HUES6 (cell line): Measurements from ENCODE around the gene SLFNL1.

Experiments used
- H3K27ac ChIP-seq: 2 replicates; pipeline ENCODE4 v1.7.0; 2013; ENCODE audit warnings: low read depth, mild to moderate bottlenecking, low read length, inconsistent platforms
- H3K27me3 ChIP-seq: 2 replicates; pipeline ENCODE4 v1.6.1; 2013; ENCODE audit warnings: low read length; ENCODE audit not compliant: control insufficient read depth, insufficient read depth
- H3K36me3 ChIP-seq: 2 replicates; pipeline ENCODE4 v1.6.1; 2013; ENCODE audit warnings: low read length; ENCODE audit not compliant: control insufficient read depth, insufficient read depth
- H3K4me1 ChIP-seq: 2 replicates; pipeline ENCODE4 v1.6.1; 2013; ENCODE audit warnings: low read length; ENCODE audit not compliant: control insufficient read depth, insufficient read depth
- H3K4me3 ChIP-seq: 2 replicates; pipeline ENCODE4 v1.5.1; 2013; ENCODE audit warnings: low read depth, low read length
- H3K9ac ChIP-seq: one replicate; pipeline ENCODE4 v1.6.1; 2013; ENCODE audit warnings: mild to moderate bottlenecking, low read length
- H3K9me3 ChIP-seq: 2 replicates; pipeline ENCODE4 v1.6.1; 2013; ENCODE audit warnings: low read depth, low read length; ENCODE audit not compliant: control insufficient read depth, insufficient read depth

The SLFNL1 gene

DNA sequence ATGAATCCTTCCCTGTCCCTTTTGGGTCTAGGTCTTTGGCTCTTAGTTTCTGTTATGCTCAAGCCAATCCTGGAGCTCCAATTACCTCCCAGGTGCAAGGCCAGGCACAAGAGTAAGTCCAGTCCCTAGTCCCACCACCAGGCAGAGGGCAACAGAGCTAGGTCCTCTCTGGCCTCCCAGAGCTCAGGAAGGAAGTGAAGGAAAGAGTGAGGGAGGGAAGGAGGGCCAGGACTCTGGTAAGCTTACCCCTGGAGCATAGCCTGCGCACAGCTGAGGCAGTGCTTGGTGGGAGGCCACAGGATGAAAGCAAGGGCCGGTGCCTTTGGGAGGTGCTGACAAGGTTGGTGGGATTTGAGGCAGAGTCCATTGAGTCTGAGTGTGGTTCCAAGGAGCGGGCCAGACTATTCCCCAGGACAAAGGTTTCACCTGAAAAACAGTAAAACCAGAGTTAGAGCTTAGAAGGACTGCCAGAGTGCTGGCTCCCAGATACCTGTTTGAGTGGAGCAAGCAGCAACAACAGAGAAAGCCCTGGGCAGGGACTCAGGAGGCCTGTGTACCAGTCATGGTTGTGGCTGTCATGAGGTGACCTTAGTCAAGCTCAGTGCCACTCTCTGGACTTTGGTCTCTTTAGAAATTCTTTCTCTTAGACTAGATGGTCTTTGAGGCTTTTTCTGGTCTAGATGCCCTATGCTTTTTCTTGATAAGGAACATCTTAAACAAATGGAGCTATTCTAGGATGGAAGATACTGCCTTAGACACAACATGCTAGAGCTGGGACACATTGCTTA, 15.8 kb upstream of the SLFNL1 start:
- H3K27ac ChIP-seq: no peak overlapping the region
- no peak overlapping the region for H3K9ac ChIP-seq
- peaks cover 9% of the 10 kb centered on the region; the same call in 1 of the 2 replicates for H3K4me1 ChIP-seq
- no peak overlapping the region for H3K4me3 ChIP-seq
- H3K36me3 ChIP-seq: peaks cover 43% of the 10 kb centered on the region
- no peaks in the 10 kb centered on the region for H3K9me3 ChIP-seq
- no peaks in the 10 kb centered on the region for H3K27me3 ChIP-seq

DNA sequence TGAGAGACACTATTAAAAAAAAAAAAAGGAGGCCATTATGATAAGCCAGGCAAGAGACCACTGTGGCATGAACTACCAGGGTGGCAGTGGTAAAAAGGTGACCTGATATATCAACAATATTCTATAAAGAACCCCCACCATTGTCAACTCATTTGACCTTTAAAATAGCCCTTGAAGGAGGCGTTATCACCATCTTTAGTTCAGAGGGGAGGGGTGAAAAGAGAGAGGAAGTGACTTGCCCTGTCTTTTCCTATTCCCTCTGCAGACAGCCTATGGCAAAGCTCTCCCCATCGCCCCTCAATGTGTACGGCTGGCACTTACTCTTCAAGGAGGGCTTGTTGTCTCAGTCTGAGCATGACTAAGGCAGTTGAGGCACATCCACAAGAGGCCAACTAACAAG, 11.7 kb upstream of the SLFNL1 start:
- peaks cover 53% of the 10 kb centered on the region for H3K36me3 ChIP-seq
- H3K27ac ChIP-seq: no peak overlapping the region
- H3K4me3 ChIP-seq: no peak overlapping the region
- no peaks in the 10 kb centered on the region for H3K9me3 ChIP-seq
- peaks cover 9% of the 10 kb centered on the region; the same call in 1 of the 2 replicates for H3K4me1 ChIP-seq
- no peak overlapping the region for H3K9ac ChIP-seq
- no peaks in the 10 kb centered on the region for H3K27me3 ChIP-seq

- H3K9ac ChIP-seq: no peak overlapping the region
- no peak overlapping the region for H3K27ac ChIP-seq
- H3K4me3 ChIP-seq: no peak overlapping the region
- no peaks in the 10 kb centered on the region for H3K9me3 ChIP-seq
- H3K4me1 ChIP-seq: peaks cover 9% of the 10 kb centered on the region; the same call in 1 of the 2 replicates
- no peaks in the 10 kb centered on the region for H3K27me3 ChIP-seq
- H3K36me3 ChIP-seq: peaks cover 53% of the 10 kb centered on the region
Measured at GRCh38 chr1:41032147-41032546, 10.6 kb upstream of the SLFNL1 start.

GRCh38 chr1:41030872-41031616, 9.5 kb upstream of the SLFNL1 start:
- Histone ChIP-seq H3K4me3 (no peak overlapping the region), H3K27me3 (no peaks in the 10 kb centered on the region), H3K9ac (no peak overlapping the region), H3K36me3 (peaks cover 46% of the 10 kb centered on the region), H3K27ac (no peak overlapping the region), H3K4me1 (peaks cover 9% of the 10 kb centered on the region; the same call in 1 of the 2 replicates), H3K9me3 (no peaks in the 10 kb centered on the region)

GRCh38 chr1:41028034-41028642, 6.6 kb upstream of the SLFNL1 start:
- H3K27ac ChIP-seq: no peak overlapping the region
- peaks cover 33% of the 10 kb centered on the region for H3K36me3 ChIP-seq
- no peak overlapping the region for H3K4me3 ChIP-seq
- no peaks in the 10 kb centered on the region for H3K9me3 ChIP-seq
- H3K4me1 ChIP-seq: no peaks in the 10 kb centered on the region; the same call in 1 of the 2 replicates
- H3K27me3 ChIP-seq: no peaks in the 10 kb centered on the region; the same call in 1 of the 2 replicates
- no peak overlapping the region for H3K9ac ChIP-seq

DNA sequence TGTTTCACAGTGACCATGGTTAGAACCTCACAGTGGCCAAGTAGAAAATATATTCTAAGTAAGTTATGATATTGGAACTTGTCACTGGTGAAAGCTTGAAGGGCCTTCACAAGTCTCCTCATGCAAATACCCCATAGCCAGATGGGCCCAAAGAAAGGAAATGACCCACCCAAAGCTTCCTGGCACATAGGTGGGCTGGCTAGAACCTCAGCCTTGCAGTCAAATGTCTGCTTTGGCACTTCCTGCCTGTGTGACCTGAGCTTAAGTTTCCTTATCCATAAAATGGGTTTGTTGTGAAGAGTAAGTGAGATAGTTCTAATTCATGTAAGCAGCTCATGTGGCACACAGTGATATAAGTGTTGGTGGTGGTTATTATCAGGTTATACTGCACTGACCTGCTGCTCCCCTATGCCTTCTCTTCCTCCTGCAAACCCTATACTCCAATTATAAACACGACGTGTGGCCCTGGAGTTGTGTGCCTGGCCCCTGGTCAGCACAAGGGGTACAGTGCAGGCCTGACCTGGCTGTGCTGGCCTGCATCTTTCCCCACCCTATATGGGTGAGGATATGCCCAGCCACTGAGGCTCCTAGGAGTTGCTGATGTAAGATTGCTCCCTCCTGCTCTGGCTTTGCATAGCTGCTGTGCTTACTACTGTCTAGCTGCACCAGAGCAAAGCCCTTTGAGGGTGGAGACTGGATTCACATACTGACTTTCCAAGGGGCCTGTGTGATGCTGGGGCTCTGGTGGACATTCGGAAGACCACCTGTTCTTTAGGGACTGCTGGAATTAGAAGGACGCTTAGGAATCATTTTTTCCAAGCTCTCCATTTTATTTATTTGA, 4.7 kb upstream of the SLFNL1 start:
- Histone ChIP-seq H3K9ac (no peak overlapping the region), H3K4me1 (peaks cover 7% of the 10 kb centered on the region), H3K9me3 (no peaks in the 10 kb centered on the region), H3K36me3 (peaks cover 26% of the 10 kb centered on the region), H3K27ac (no peak overlapping the region), H3K27me3 (no peaks in the 10 kb centered on the region; the same call in 1 of the 2 replicates), H3K4me3 (no peak overlapping the region)

- H3K9me3 ChIP-seq: no peaks in the 10 kb centered on the region
- H3K4me3 ChIP-seq: no peak overlapping the region
- no peaks in the 10 kb centered on the region; the same call in 1 of the 2 replicates for H3K27me3 ChIP-seq
- no peak overlapping the region for H3K27ac ChIP-seq
- no peak overlapping the region for H3K9ac ChIP-seq
- peaks cover 16% of the 10 kb centered on the region for H3K36me3 ChIP-seq
- peaks cover 14% of the 10 kb centered on the region for H3K4me1 ChIP-seq
Measured at GRCh38 chr1:41024953-41025352, 3.4 kb upstream of the SLFNL1 start.

DNA sequence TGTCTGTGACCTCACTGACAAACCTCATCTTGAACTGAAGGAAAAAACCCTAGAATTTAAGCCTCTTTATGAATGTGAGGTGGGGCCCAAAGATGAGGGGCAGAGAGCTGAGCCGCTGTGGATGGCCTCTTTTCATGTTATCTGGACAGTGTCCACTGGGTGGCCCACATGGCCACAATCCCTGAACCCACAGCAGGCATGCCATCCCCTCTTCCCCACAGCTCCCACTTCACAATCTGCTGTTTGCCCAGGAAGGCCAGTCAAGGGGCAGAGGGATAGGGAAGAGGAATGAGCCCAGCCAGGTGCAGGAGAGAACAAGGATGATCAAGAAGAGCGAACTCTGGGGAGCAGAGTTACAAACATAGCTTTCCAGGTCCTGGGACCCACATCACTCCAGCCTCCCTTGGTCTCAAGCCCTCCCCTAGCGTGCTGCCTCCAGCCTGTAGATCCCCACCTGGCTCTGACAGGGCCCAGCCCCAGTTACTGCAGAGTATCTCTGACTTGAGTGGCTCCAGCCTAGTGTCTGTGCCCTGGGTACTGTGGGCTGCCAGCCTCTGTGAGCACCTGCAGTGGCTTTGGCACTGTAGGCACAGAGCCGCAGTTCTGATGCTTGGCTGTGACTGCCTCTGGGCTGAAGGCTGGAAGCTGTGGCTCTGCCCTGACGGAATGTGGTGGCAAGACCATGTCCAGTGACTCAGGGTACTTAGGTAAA, 1.9 kb upstream of the SLFNL1 start:
- no peaks in the 10 kb centered on the region for H3K9me3 ChIP-seq
- H3K4me3 ChIP-seq: no peak overlapping the region
- H3K4me1 ChIP-seq: peaks cover 14% of the 10 kb centered on the region
- H3K9ac ChIP-seq: no peak overlapping the region
- no peaks in the 10 kb centered on the region; the same call in 1 of the 2 replicates for H3K27me3 ChIP-seq
- peaks cover 14% of the 10 kb centered on the region for H3K36me3 ChIP-seq
- no peak overlapping the region for H3K27ac ChIP-seq

- Histone ChIP-seq H3K36me3 (peaks cover 14% of the 10 kb centered on the region), H3K4me3 (no peak overlapping the region), H3K27me3 (no peaks in the 10 kb centered on the region; the same call in 1 of the 2 replicates), H3K4me1 (peaks cover 14% of the 10 kb centered on the region), H3K9me3 (no peaks in the 10 kb centered on the region), H3K27ac (no peak overlapping the region), H3K9ac (no peak overlapping the region)
Measured at GRCh38 chr1:41022424-41022823, 899 bp upstream of the SLFNL1 start.

GRCh38 chr1:41020654-41021053, 871 bp downstream of the SLFNL1 start:
- peaks cover 14% of the 10 kb centered on the region for H3K4me1 ChIP-seq
- no peak overlapping the region for H3K9ac ChIP-seq
- no peaks in the 10 kb centered on the region for H3K9me3 ChIP-seq
- no peak overlapping the region for H3K4me3 ChIP-seq
- H3K27ac ChIP-seq: no peak overlapping the region
- peaks cover 27% of the 10 kb centered on the region for H3K36me3 ChIP-seq
- H3K27me3 ChIP-seq: no peaks in the 10 kb centered on the region; the same call in 1 of the 2 replicates
